Measurements from ENCODE around the gene FOXP3.

FOXP3 gene

DNA sequence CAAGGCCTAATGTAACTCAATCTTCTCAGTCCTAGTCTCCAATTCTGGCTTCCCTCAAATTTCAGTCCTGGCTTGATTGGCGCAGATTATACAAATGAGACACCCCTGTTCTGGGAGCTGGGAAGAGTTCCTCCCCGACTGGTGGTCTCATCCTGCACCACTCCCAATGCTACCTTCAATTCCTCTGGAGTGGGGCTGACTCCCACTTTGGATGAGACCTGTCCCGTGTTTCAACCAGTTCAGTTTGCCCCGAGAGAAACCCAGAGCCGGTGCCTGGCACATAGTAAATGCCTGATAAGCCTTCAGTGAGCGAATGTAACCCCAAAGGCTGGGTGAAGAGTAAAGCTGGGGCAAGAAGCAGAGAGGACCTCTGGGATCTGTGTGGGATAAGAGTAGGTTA lies 60.5 kb downstream of the FOXP3 start:
- Histone ChIP-seq H3K23ac (ENCODE audit: low read length in 2 of 2) (no peak overlapping the region), H3K27ac (ENCODE audit: low read length, poor library complexity, severe bottlenecking) (no peak overlapping the region), H3K14ac (ENCODE audit: low read length in 2 of 2) (no peak overlapping the region), H3K9me3 (ENCODE audit: control insufficient read depth, low read length) (no peaks in the 10 kb centered on the region), H3K36me3 (ENCODE audit: control insufficient read depth in 1 of 2, insufficient read depth in 2 of 2, low read depth in 1 of 2, low read length in 2 of 2) (no peaks in the 10 kb centered on the region), H3K4me1 (ENCODE audit: control insufficient read depth, insufficient read depth, low read depth, low read length) (peaks cover 5% of the 10 kb centered on the region), H3K4me2 (ENCODE audit: low read length, poor library complexity, severe bottlenecking) (no peak overlapping the region), H3K9ac (ENCODE audit: low read length) (no peak overlapping the region), H2BK12ac (ENCODE audit: low read length in 2 of 2) (no peak overlapping the region), H3K18ac (ENCODE audit: low read depth in 1 of 2, low read length in 2 of 2) (no peak overlapping the region), H3K4ac (ENCODE audit: low read depth in 1 of 2, low read length in 2 of 2) (no peak overlapping the region), H2BK15ac (ENCODE audit: low read depth, poor library complexity, severe bottlenecking) (no peak overlapping the region), H2BK120ac (ENCODE audit: low read depth, low read length) (no peak overlapping the region), H2AFZ (ENCODE audit: low read depth, low read length) (no peak overlapping the region), H2AK5ac (ENCODE audit: low read length, severe bottlenecking) (no peak overlapping the region), H4K91ac (ENCODE audit: low read length) (no peak overlapping the region), H2BK5ac (ENCODE audit: low read depth, low read length, poor library complexity, severe bottlenecking) (no peak overlapping the region), H3K27me3 (ENCODE audit: control insufficient read depth in 1 of 2, insufficient read depth in 1 of 2, low read length in 2 of 2) (peaks cover 4 to 42% of the 10 kb centered on the region in 2 experiments), H3K79me1 (replicated peaks; ENCODE audit: low read length, poor library complexity, severe bottlenecking) (no peaks in the 10 kb centered on the region), H4K8ac (ENCODE audit: low read length) (no peak overlapping the region), H3K4me3 (ENCODE audit: insufficient read depth in 1 of 2, low read depth in 1 of 2, low read length in 2 of 2) (no peak overlapping the region)
- 88% methylated on average over 6 of the region's 6 CpGs for WGBS
- DNase-seq, result no peak

GRCh38 chrX:49203536-49203935 lies 61.0 kb downstream of the FOXP3 start:
- Histone ChIP-seq H4K91ac (ENCODE audit: low read length) (no peak overlapping the region), H2BK120ac (ENCODE audit: low read depth, low read length) (no peak overlapping the region), H3K4me3 (ENCODE audit: insufficient read depth in 1 of 2, low read depth in 1 of 2, low read length in 2 of 2) (no peak overlapping the region), H4K8ac (ENCODE audit: low read length) (no peak overlapping the region), H3K79me1 (replicated peaks; ENCODE audit: low read length, poor library complexity, severe bottlenecking) (no peaks in the 10 kb centered on the region), H3K4ac (ENCODE audit: low read depth in 1 of 2, low read length in 2 of 2) (no peak overlapping the region), H2BK15ac (ENCODE audit: low read depth, poor library complexity, severe bottlenecking) (no peak overlapping the region), H3K27me3 (ENCODE audit: control insufficient read depth in 1 of 2, insufficient read depth in 1 of 2, low read length in 2 of 2) (peaks cover 8 to 42% of the 10 kb centered on the region in 2 experiments), H3K4me2 (ENCODE audit: low read length, poor library complexity, severe bottlenecking) (no peak overlapping the region), H3K18ac (ENCODE audit: low read depth in 1 of 2, low read length in 2 of 2) (no peak overlapping the region), H3K23ac (ENCODE audit: low read length in 2 of 2) (no peak overlapping the region), H3K9ac (ENCODE audit: low read length) (no peak overlapping the region), H3K27ac (ENCODE audit: low read length, poor library complexity, severe bottlenecking) (no peak overlapping the region), H2BK5ac (ENCODE audit: low read depth, low read length, poor library complexity, severe bottlenecking) (no peak overlapping the region), H3K36me3 (ENCODE audit: control insufficient read depth in 1 of 2, insufficient read depth in 2 of 2, low read depth in 1 of 2, low read length in 2 of 2) (no peaks in the 10 kb centered on the region), H3K4me1 (ENCODE audit: control insufficient read depth, insufficient read depth, low read depth, low read length) (peaks cover 5% of the 10 kb centered on the region), H2BK12ac (ENCODE audit: low read length in 2 of 2) (no peak overlapping the region), H3K9me3 (ENCODE audit: control insufficient read depth, low read length) (no peaks in the 10 kb centered on the region), H2AFZ (ENCODE audit: low read depth, low read length) (no peak overlapping the region), H3K14ac (ENCODE audit: low read length in 2 of 2) (no peak overlapping the region), H2AK5ac (ENCODE audit: low read length, severe bottlenecking) (no peak overlapping the region)
- whole genome bisulfite sequencing, result 68% methylated on average over 3 of the region's 3 CpGs
- no peak for DNase-seq

- WGBS, result 100% methylated on average over 2 of the region's 2 CpGs
- Histone ChIP-seq H3K9me3 (ENCODE audit: control insufficient read depth, low read length) (no peaks in the 10 kb centered on the region), H2BK5ac (ENCODE audit: low read depth, low read length, poor library complexity, severe bottlenecking) (no peak overlapping the region), H2BK12ac (ENCODE audit: low read length in 2 of 2) (no peak overlapping the region), H3K9ac (ENCODE audit: low read length) (no peak overlapping the region), H3K4ac (ENCODE audit: low read depth in 1 of 2, low read length in 2 of 2) (no peak overlapping the region), H3K36me3 (ENCODE audit: control insufficient read depth in 1 of 2, insufficient read depth in 2 of 2, low read depth in 1 of 2, low read length in 2 of 2) (no peaks in the 10 kb centered on the region), H3K18ac (ENCODE audit: low read depth in 1 of 2, low read length in 2 of 2) (no peak overlapping the region), H2AK5ac (ENCODE audit: low read length, severe bottlenecking) (no peak overlapping the region), H2BK120ac (ENCODE audit: low read depth, low read length) (no peak overlapping the region), H3K4me2 (ENCODE audit: low read length, poor library complexity, severe bottlenecking) (no peak overlapping the region), H2BK15ac (ENCODE audit: low read depth, poor library complexity, severe bottlenecking) (no peak overlapping the region), H3K4me1 (ENCODE audit: control insufficient read depth, insufficient read depth, low read depth, low read length) (peaks cover 5% of the 10 kb centered on the region), H3K79me1 (replicated peaks; ENCODE audit: low read length, poor library complexity, severe bottlenecking) (no peaks in the 10 kb centered on the region), H3K27me3 (ENCODE audit: control insufficient read depth in 1 of 2, insufficient read depth in 1 of 2, low read length in 2 of 2) (peaks cover 19 to 52% of the 10 kb centered on the region in 2 experiments), H4K91ac (ENCODE audit: low read length) (no peak overlapping the region), H3K14ac (ENCODE audit: low read length in 2 of 2) (no peak overlapping the region), H3K4me3 (ENCODE audit: insufficient read depth in 1 of 2, low read depth in 1 of 2, low read length in 2 of 2) (no peak overlapping the region), H3K23ac (ENCODE audit: low read length in 2 of 2) (no peak overlapping the region), H4K8ac (ENCODE audit: low read length) (no peak overlapping the region), H2AFZ (ENCODE audit: low read depth, low read length) (no peak overlapping the region), H3K27ac (ENCODE audit: low read length, poor library complexity, severe bottlenecking) (no peak overlapping the region)
- no peak for DNase-seq
Measured at GRCh38 chrX:49202022-49202421, 62.5 kb downstream of the FOXP3 start.

Data from mesenchymal stem cell (in vitro differentiated cells and primary cell).